Muscle layer of colon (tissue), 2 donors: ENCODE results near the gene B2M.
A peak's percentile ranks its signal among the peaks of the same experiment; 100 is the strongest.
"Not testable (repeated sequence)": the region's sequence is repeated elsewhere in the genome, so short reads cannot be mapped to it uniquely, and the experiment has no call there.

Experiments
- H3K27ac ChIP-seq: one replicate; pipeline ENCODE4 v1.7.0; 2013; ENCODE audit warnings: low read depth, mild to moderate bottlenecking, low read length, moderate library complexity
- H3K27me3 ChIP-seq, 2 donors: one replicate each; pipeline ENCODE4 v1.7.0; 2013; ENCODE audit warnings: low read length in 2 of 2, mild to moderate bottlenecking in 2 of 2; ENCODE audit not compliant: insufficient read depth in 2 of 2, control insufficient read depth in 1 of 2
- H3K36me3 ChIP-seq: one replicate; pipeline ENCODE4 v1.7.0; 2013; ENCODE audit warnings: mild to moderate bottlenecking, low read length; ENCODE audit not compliant: insufficient read depth
- H3K4me1 ChIP-seq: one replicate; pipeline ENCODE4 v1.7.0; 2013; ENCODE audit warnings: mild to moderate bottlenecking, low read length; ENCODE audit not compliant: insufficient read depth
- H3K4me3 ChIP-seq, 2 donors: one replicate each; pipeline ENCODE4 v1.7.0; 2013; ENCODE audit warnings: low read length in 2 of 2, low read depth in 1 of 2, mild to moderate bottlenecking in 1 of 2, moderate library complexity in 1 of 2
- H3K9ac ChIP-seq: one replicate; pipeline ENCODE4 v1.7.0; 2013; ENCODE audit warnings: low read length
- H3K9me3 ChIP-seq: one replicate; pipeline ENCODE4 v1.7.0; 2013; ENCODE audit warnings: mild to moderate bottlenecking, low read length
- donor health status: abdominal sarcoma.
- donor health status: Adenocarcinoma of cecum.

Gene B2M

GRCh38 chr15:44728576-44729407 is 17.5 kb downstream of the B2M start:
- H3K36me3 ChIP-seq, result peaks cover 11% of the 10 kb centered on the region
- peak overlapping the region; percentile 84 to 88 for H3K4me3 ChIP-seq
- H3K27ac ChIP-seq, result peak overlapping the region; percentile 92
- no peaks in the 10 kb centered on the region for H3K9me3 ChIP-seq
- H3K4me1 ChIP-seq, result peaks cover 21% of the 10 kb centered on the region
- no peaks in the 10 kb centered on the region for H3K27me3 ChIP-seq
- peak overlapping the region; percentile 98 for H3K9ac ChIP-seq

DNA sequence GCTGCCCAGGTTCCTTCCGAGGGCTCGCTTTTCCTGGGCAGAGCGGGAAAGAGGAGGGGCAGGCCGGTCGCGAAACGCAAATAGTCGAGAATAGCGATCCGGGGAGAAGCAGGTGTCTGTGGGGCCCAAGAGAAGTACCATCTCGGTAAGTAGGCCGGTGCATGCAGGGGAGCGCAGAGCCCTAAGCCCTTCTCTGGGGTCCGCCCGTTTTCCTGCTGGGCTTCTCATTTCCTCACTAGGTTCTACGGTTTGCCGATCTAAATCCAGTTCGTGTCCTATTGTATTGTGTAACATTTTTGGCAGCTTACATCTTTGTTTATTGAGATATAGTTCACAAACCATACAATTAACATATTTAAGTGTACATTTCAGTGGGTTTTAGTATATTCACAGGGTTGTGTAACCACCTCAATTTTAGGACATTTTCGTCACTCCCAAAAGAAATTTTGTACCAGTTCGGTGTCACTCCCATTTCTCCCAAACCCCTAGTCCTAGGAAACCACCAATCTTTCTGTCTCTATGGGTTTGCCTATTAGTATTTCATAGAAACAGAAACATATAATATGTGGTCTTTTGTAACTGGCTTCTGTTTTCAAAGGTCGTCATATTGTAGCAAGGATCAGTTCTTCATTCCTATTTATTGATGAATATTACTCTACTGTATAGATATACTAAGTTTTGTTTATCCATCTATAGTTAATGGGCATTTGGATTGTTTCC is 18.3 kb downstream of the B2M start:
- no peaks in the 10 kb centered on the region for H3K9me3 ChIP-seq
- H3K4me3 ChIP-seq, result peak overlapping the region; percentile 84 to 88
- peak overlapping the region; percentile 98 for H3K9ac ChIP-seq
- no peaks in the 10 kb centered on the region for H3K27me3 ChIP-seq
- peaks cover 11% of the 10 kb centered on the region for H3K36me3 ChIP-seq
- H3K4me1 ChIP-seq, result peaks cover 21% of the 10 kb centered on the region
- H3K27ac ChIP-seq, result peak overlapping the region; percentile 92

DNA sequence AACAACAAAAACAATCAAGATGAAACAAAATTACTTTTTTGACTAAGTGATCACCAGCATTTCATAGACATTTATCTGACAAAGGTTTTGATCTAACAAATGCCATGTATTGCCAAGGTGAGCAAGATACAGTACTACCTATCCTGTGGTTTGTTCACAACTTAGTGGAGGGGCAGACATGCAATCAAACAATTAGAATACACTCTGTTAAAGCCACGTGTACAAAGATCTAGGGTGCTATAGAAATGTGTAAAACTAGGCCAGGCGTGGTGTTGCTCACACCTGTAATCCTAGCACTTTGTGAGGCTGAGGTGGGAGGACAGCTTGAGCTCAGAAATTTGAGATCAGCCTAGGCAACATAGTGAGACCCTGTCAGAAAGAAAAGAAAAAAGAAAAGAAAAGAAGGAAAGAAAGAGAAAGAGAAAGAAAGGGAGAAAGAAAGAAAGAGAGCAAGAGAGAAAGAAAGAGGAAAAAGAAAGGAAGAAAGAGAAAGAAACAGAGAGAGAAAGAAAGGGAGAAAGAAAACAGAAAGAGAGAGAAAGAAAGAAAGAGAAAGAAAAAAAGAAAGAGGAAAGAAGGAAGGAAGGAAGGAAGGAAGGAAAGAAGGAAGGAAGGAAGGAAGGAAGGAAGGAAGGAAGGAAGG is 23.6 kb downstream of the B2M start:
- Histone ChIP-seq H3K27ac (no peak overlapping the region), H3K9ac (no peak overlapping the region), H3K36me3 (peaks cover 11% of the 10 kb centered on the region), H3K4me1 (peaks cover 19% of the 10 kb centered on the region), H3K9me3 (no peaks in the 10 kb centered on the region), H3K27me3 (no peaks in the 10 kb centered on the region), H3K4me3 (peak overlapping the region in 1 of 2 donors; percentile 28)

GRCh38 chr15:44735482-44736180 is 24.3 kb downstream of the B2M start:
- H3K27me3 ChIP-seq, result no peaks in the 10 kb centered on the region
- H3K4me3 ChIP-seq, result peak overlapping the region in 1 of 2 donors; percentile 28
- H3K9me3 ChIP-seq, result no peaks in the 10 kb centered on the region
- no peak overlapping the region for H3K9ac ChIP-seq
- no peak overlapping the region for H3K27ac ChIP-seq
- H3K36me3 ChIP-seq, result peaks cover 11% of the 10 kb centered on the region
- H3K4me1 ChIP-seq, result peaks cover 16% of the 10 kb centered on the region

DNA sequence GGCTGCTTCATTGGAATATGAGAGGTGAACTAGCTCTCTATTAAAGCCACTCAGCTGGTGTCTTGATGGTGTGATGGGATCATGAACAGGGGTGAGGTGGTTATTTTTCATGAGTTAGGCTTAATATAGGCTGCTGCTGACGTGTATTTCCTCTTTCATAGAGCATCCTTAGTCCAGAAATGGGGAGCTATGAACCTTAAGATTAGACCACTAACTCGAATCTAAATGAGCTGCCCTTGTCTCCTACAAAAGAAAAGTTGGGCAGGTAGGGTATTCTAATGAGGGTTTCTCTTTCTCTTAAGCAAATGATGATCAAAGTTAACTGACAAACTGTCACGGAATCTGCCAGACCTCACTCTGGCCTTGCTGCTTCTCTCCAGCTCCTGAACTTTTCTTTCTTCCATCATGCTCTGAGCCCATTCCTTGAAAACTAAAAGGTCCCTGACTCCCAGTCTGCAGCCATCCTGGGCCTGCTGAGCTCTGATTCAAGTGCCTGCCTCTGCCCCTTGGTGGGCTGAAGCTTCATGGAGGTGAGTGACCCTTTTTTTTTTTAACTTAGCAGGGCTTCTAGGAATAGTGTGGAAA is 25.0 kb downstream of the B2M start, which contains the start of gene TRIM69:
TSS of gene TRIM69 (plus strand) at position 348 of the 585 bp plus-strand sequence. CDS start at position 525, 177 bp downstream.
- no peak within 1 kb of the TSS for H3K27ac ChIP-seq
- H3K4me3 ChIP-seq, result peak within 1 kb of the TSS in 1 of 2 donors; percentile 28
- H3K9ac ChIP-seq, result no peak within 1 kb of the TSS
- no peaks in the 10 kb centered on the region for H3K9me3 ChIP-seq
- peaks cover 11% of the 10 kb centered on the region for H3K36me3 ChIP-seq
- H3K4me1 ChIP-seq, result peaks cover 14% of the 10 kb centered on the region
- no peaks in the 10 kb centered on the region for H3K27me3 ChIP-seq

GRCh38 chr15:44738340-44738984 is 27.1 kb downstream of the B2M start:
- H3K9ac ChIP-seq, result no peak overlapping the region
- no peak overlapping the region for H3K27ac ChIP-seq
- H3K4me1 ChIP-seq, result peaks cover 14% of the 10 kb centered on the region
- H3K36me3 ChIP-seq, result no peaks in the 10 kb centered on the region
- no peak overlapping the region for H3K4me3 ChIP-seq
- no peaks in the 10 kb centered on the region for H3K9me3 ChIP-seq
- H3K27me3 ChIP-seq, result no peaks in the 10 kb centered on the region

- peaks cover 14% of the 10 kb centered on the region for H3K4me1 ChIP-seq
- H3K36me3 ChIP-seq, H3K27ac ChIP-seq, H3K27me3 ChIP-seq, H3K9me3 ChIP-seq, H3K9ac ChIP-seq, H3K4me3 ChIP-seq: not testable (repeated sequence)
Measured at GRCh38 chr15:44739222-44739847, 28.0 kb downstream of the B2M start.

DNA sequence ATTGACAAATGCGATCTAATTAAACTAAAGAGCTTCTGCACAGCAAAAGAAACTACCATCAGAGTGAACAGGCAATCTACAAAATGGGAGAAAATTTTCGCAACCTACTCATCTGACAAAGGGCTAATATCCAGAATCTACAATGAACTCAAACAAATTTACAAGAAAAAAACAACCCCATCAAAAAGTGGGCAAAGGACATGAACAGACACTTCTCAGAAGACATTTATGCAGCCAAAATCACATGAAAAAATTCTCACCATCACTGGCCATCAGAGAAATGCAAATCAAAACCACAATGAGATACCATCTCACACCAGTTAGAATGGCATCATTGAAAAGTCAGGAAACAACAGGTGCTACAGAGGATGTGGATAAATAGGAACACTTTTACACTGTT is 32.1 kb downstream of the B2M start:
- not testable (repeated sequence) for H3K27me3 ChIP-seq, H3K27ac ChIP-seq, H3K4me3 ChIP-seq, H3K36me3 ChIP-seq, H3K9me3 ChIP-seq, H3K9ac ChIP-seq, H3K4me1 ChIP-seq

DNA sequence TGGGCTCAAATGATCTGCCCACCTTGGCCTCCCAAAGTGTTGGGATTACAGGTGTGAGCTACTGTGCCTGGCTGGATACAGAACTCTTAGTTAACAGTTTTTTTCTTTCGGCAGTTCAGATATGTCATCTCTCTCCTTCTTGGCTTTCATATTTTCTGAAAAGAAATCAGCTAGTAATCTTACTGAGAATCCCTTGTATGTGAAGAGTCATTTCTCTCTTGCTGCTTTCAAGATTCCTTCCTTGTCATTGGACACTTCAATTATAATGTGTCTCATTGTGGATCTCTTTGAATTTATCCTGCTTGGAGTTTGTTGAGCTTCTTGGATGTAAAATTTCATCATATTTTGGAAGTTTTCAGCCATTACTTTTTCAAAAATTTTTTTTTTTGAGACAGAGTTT is 42.0 kb downstream of the B2M start:
- no peaks in the 10 kb centered on the region for H3K9me3 ChIP-seq

GRCh38 chr15:44763187-44763586 is 51.9 kb downstream of the B2M start:
- H3K27ac ChIP-seq, result no peak overlapping the region
- H3K4me1 ChIP-seq, result no peaks in the 10 kb centered on the region
- no peaks in the 10 kb centered on the region for H3K27me3 ChIP-seq
- H3K9me3 ChIP-seq, result no peaks in the 10 kb centered on the region
- H3K36me3 ChIP-seq, result no peaks in the 10 kb centered on the region
- H3K9ac ChIP-seq, result no peak overlapping the region
- no peak overlapping the region for H3K4me3 ChIP-seq

More for the DNA sequence above, 42.0 kb downstream of the B2M start:
- Histone ChIP-seq H3K27ac (no peak overlapping the region), H3K27me3 (no peaks in the 10 kb centered on the region), H3K4me1 (no peaks in the 10 kb centered on the region), H3K9ac (no peak overlapping the region), H3K4me3 (no peak overlapping the region), H3K36me3 (no peaks in the 10 kb centered on the region)
